Epithelial cell of proximal tubule (primary cell): ENCODE results near the gene SHH. TPM values are rescaled to one million over a fixed set of nuclear protein-coding genes. Genes with fewer than 3 reads are reported as not detected.

Experiments used
- DNase-seq: peaks from one replicate; pipeline ENCODE4 v3.0.0-alpha.2; 2011; ENCODE audit warnings: low read depth
- H3K4me3 ChIP-seq: 2 replicates; pipeline ENCODE4 v1.5.1; 2011; ENCODE audit warnings: low read depth, mild to moderate bottlenecking, low read length
- CTCF ChIP-seq: conservative IDR thresholded peaks from 2 replicates; pipeline ENCODE4 v1.5.1; 2012; ENCODE audit warnings: low read depth, mild to moderate bottlenecking, low read length
- total RNA-seq: library from RNA; depleted of rRNA; stranded (reverse); fragments of >200 nt; gene quantifications from 2 replicates; pipeline ENCODE4 v1.2.3, GENCODE V29; 2015

The SHH gene
- total RNA-seq, 1 donor from 2014 or later = 1.7 TPM

- H3K4me3 ChIP-seq = no peak overlapping the region
- no peak for TF ChIP-seq CTCF
- no peak for DNase-seq
Observed at GRCh38 chr7:155793720-155794119, 18.5 kb downstream of the SHH start.

- no peak for TF ChIP-seq CTCF
- no peak for DNase-seq
- H3K4me3 ChIP-seq = no peak overlapping the region
Observed at GRCh38 chr7:155792999-155793560, 19.2 kb downstream of the SHH start.

GRCh38 chr7:155792315-155792960 lies 19.8 kb downstream of the SHH start:
- DNase-seq = no peak
- TF ChIP-seq CTCF = no peak
- no peak overlapping the region for H3K4me3 ChIP-seq

- no peak overlapping the region for H3K4me3 ChIP-seq
- DNase-seq = no peak
- TF ChIP-seq CTCF = no peak
Observed at GRCh38 chr7:155791836-155792235, 20.4 kb downstream of the SHH start.

GRCh38 chr7:155791214-155791737 lies 21.0 kb downstream of the SHH start:
- no peak for DNase-seq
- no peak overlapping the region for H3K4me3 ChIP-seq
- TF ChIP-seq CTCF = peak; percentile 4

GRCh38 chr7:155790666-155791065 lies 21.6 kb downstream of the SHH start:
- H3K4me3 ChIP-seq = no peak overlapping the region
- TF ChIP-seq CTCF = no peak
- no peak for DNase-seq

GRCh38 chr7:155789001-155789725 lies 23.1 kb downstream of the SHH start:
- H3K4me3 ChIP-seq = no peak overlapping the region
- no peak for TF ChIP-seq CTCF
- DNase-seq = no peak
